HEK293 (cell line): ENCODE measurements around the gene PAQR5.

ENCODE experiments used
- CTCF ChIA-PET: fragments of 350-600 bp; formaldehyde crosslinking; extraction: SDS; loops from one replicate; lab custom pipeline; 2021; ENCODE audit warnings: antibody characterized with exemption; lab: Yijun Ruan, JAX
- POLR2A ChIA-PET: fragments of 300-600 bp; formaldehyde crosslinking; extraction: SDS; loops from one replicate; lab custom pipeline; 2020; ENCODE audit warnings: antibody characterized with exemption, inconsistent platforms; lab: Yijun Ruan, JAX
- H3K27ac ChIP-seq: fragments of 200-500 bp; sonication (Bioruptor generic); 2 replicates; pipeline ENCODE4 v1.5.1; 2014; ENCODE audit warnings: low read depth, low read length, control low read depth, inconsistent platforms; ENCODE audit errors: extremely low read depth
- H3K36me3 ChIP-seq, 2 experiments: fragments of 200-500 bp in 1 of 2; sonication (Bioruptor generic) in 1 of 2; 1 replicate in 1 of 2; 2 replicates in 1 of 2; pipeline ENCODE4 v1.5.1; 2014 to 2017; ENCODE audit warnings: inconsistent platforms in 2 of 2, low read length in 2 of 2; ENCODE audit not compliant: control insufficient read depth in 2 of 2, insufficient read depth in 1 of 2
- H3K4me1 ChIP-seq: fragments of 200-500 bp; sonication (Bioruptor generic); 2 replicates; pipeline ENCODE4 v1.5.1; 2014; ENCODE audit warnings: mild to moderate bottlenecking, low read length, inconsistent platforms; ENCODE audit not compliant: control insufficient read depth, insufficient read depth
- H3K4me3 ChIP-seq: 2 replicates; pipeline ENCODE4 v1.5.1; 2011; ENCODE audit warnings: low read depth, mild to moderate bottlenecking, control low read depth, low read length, moderate library complexity
- H3K9me3 ChIP-seq: fragments of 200-500 bp; sonication (Bioruptor generic); 2 replicates; pipeline ENCODE4 v1.5.1; 2014; ENCODE audit warnings: low read depth, low read length, inconsistent platforms; ENCODE audit not compliant: control insufficient read depth, insufficient read depth
- OSR2 ChIP-seq: fragments of 450-650 bp; formaldehyde crosslinking; IDR thresholded peaks from 2 replicates; pipeline ENCODE4 v1.5.1; 2016; ENCODE audit warnings: missing biosample characterization, missing genetic modification characterization
- PRDM10 ChIP-seq: fragments of 450-650 bp; formaldehyde crosslinking; IDR thresholded peaks from 2 replicates; pipeline ENCODE4 v1.5.1; 2016; ENCODE audit warnings: missing biosample characterization, missing genetic modification characterization
- RBAK ChIP-seq: fragments of 450-650 bp; formaldehyde crosslinking; IDR thresholded peaks from 2 replicates; pipeline ENCODE4 v1.5.1; 2016; ENCODE audit warnings: missing biosample characterization, missing genetic modification characterization
- SALL2 ChIP-seq: fragments of 450-650 bp; formaldehyde crosslinking; IDR thresholded peaks from 2 replicates; pipeline ENCODE4 v1.5.0; 2017; ENCODE audit warnings: missing biosample characterization, mild to moderate bottlenecking, missing genetic modification characterization, borderline replicate concordance
- SP2 ChIP-seq: fragments of 450-650 bp; formaldehyde crosslinking; IDR thresholded peaks from 2 replicates; pipeline ENCODE4 v1.5.1; 2016; ENCODE audit warnings: missing biosample characterization, missing genetic modification characterization
- TSHZ1 ChIP-seq: fragments of 450-650 bp; formaldehyde crosslinking; IDR thresholded peaks from 2 replicates; pipeline ENCODE4 v1.5.1; 2016; ENCODE audit warnings: missing biosample characterization, missing genetic modification characterization, borderline replicate concordance
- ZEB2 ChIP-seq: fragments of 450-650 bp; formaldehyde crosslinking; IDR thresholded peaks from 2 replicates; pipeline ENCODE4 v1.5.1; 2016; ENCODE audit warnings: missing biosample characterization, missing genetic modification characterization
- ZFHX2 ChIP-seq: fragments of 450-650 bp; formaldehyde crosslinking; conservative IDR thresholded peaks from 2 replicates; pipeline ENCODE4 v1.5.1; 2016; ENCODE audit warnings: missing biosample characterization, missing genetic modification characterization
- ZFP41 ChIP-seq: fragments of 450-650 bp; formaldehyde crosslinking; IDR thresholded peaks from 2 replicates; pipeline ENCODE4 v1.5.1; 2016; ENCODE audit warnings: missing biosample characterization, missing genetic modification characterization, borderline replicate concordance
- ZNF114 ChIP-seq: fragments of 450-650 bp; formaldehyde crosslinking; IDR thresholded peaks from 2 replicates; pipeline ENCODE4 v1.5.0; 2017; ENCODE audit warnings: missing biosample characterization, missing genetic modification characterization
- ZNF140 ChIP-seq: fragments of 450-650 bp; formaldehyde crosslinking; IDR thresholded peaks from 2 replicates; pipeline ENCODE4 v1.5.1; 2016; ENCODE audit warnings: missing biosample characterization, missing genetic modification characterization
- ZNF146 ChIP-seq: fragments of 450-650 bp; formaldehyde crosslinking; IDR thresholded peaks from 2 replicates; pipeline ENCODE4 v1.5.1; 2016; ENCODE audit warnings: missing biosample characterization, missing genetic modification characterization
- ZNF157 ChIP-seq: fragments of 450-650 bp; formaldehyde crosslinking; IDR thresholded peaks from 2 replicates; pipeline ENCODE4 v1.5.1; 2016; ENCODE audit warnings: missing biosample characterization, missing genetic modification characterization
- ZNF248 ChIP-seq: fragments of 450-650 bp; formaldehyde crosslinking; IDR thresholded peaks from 2 replicates; pipeline ENCODE4 v1.5.1; 2017; ENCODE audit warnings: missing biosample characterization, missing genetic modification characterization
- ZNF423 ChIP-seq: fragments of 450-650 bp; formaldehyde crosslinking; IDR thresholded peaks from 2 replicates; pipeline ENCODE4 v1.5.1; 2016; ENCODE audit warnings: missing biosample characterization, missing genetic modification characterization
- ZNF473 ChIP-seq: fragments of 450-650 bp; formaldehyde crosslinking; IDR thresholded peaks from 2 replicates; pipeline ENCODE4 v1.5.1; 2017; ENCODE audit warnings: missing biosample characterization, missing genetic modification characterization
- ZNF701 ChIP-seq: fragments of 450-650 bp; formaldehyde crosslinking; IDR thresholded peaks from 2 replicates; pipeline ENCODE4 v1.5.1; 2016; ENCODE audit warnings: missing biosample characterization, missing genetic modification characterization
- TF ChIP-seq, protein P1 (sequence below): fragments of 450-650 bp; IDR thresholded peaks from 2 replicates; pipeline ENCODE4 v1.5.1; 2018; ENCODE audit warnings: missing biosample characterization, mild to moderate bottlenecking, missing genetic modification characterization
- TF ChIP-seq, protein P2 (sequence below): fragments of 450-650 bp; formaldehyde crosslinking; IDR thresholded peaks from 2 replicates; pipeline ENCODE4 v1.5.1; 2016; ENCODE audit warnings: missing biosample characterization, missing genetic modification characterization
- TF ChIP-seq, protein P3 (sequence below): fragments of 450-650 bp; formaldehyde crosslinking; IDR thresholded peaks from 2 replicates; pipeline ENCODE4 v1.5.0; 2017; ENCODE audit warnings: missing biosample characterization, missing genetic modification characterization, borderline replicate concordance

The PAQR5 gene

GRCh38 chr15:69318033-69318432, 19.3 kb downstream of the PAQR5 start:
- Histone ChIP-seq H3K4me3 (no peak overlapping the region), H3K27ac (no peak overlapping the region), H3K36me3 (no peaks in the 10 kb centered on the region), H3K9me3 (no peaks in the 10 kb centered on the region), H3K4me1 (peaks cover 3% of the 10 kb centered on the region; the same call in 1 of the 2 replicates)
- TF ChIP-seq ZFP41 (tag by site-specific recombination), result no peak
- no peak for TF ChIP-seq TSHZ1 (tag by site-specific recombination)
- no peak for TF ChIP-seq ZNF140
- no peak for TF ChIP-seq OSR2 (tag by site-specific recombination)
- no peak for TF ChIP-seq ZNF114 (tag by site-specific recombination)
- no peak for TF ChIP-seq ZNF146 (tag by site-specific recombination)
- no peak for TF ChIP-seq ZNF248 (tag by site-specific recombination)
- TF ChIP-seq, protein P1, sequence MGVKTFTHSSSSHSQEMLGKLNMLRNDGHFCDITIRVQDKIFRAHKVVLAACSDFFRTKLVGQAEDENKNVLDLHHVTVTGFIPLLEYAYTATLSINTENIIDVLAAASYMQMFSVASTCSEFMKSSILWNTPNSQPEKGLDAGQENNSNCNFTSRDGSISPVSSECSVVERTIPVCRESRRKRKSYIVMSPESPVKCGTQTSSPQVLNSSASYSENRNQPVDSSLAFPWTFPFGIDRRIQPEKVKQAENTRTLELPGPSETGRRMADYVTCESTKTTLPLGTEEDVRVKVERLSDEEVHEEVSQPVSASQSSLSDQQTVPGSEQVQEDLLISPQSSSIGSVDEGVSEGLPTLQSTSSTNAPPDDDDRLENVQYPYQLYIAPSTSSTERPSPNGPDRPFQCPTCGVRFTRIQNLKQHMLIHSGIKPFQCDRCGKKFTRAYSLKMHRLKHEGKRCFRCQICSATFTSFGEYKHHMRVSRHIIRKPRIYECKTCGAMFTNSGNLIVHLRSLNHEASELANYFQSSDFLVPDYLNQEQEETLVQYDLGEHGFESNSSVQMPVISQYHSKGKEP (tag by site-specific recombination), result no peak
- no peak for TF ChIP-seq ZEB2 (tag by site-specific recombination)
- TF ChIP-seq, protein P2, sequence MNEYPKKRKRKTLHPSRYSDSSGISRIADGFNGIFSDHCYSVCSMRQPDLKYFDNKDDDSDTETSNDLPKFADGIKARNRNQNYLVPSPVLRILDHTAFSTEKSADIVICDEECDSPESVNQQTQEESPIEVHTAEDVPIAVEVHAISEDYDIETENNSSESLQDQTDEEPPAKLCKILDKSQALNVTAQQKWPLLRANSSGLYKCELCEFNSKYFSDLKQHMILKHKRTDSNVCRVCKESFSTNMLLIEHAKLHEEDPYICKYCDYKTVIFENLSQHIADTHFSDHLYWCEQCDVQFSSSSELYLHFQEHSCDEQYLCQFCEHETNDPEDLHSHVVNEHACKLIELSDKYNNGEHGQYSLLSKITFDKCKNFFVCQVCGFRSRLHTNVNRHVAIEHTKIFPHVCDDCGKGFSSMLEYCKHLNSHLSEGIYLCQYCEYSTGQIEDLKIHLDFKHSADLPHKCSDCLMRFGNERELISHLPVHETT (tag by site-specific recombination), result no peak
- POLR2A ChIA-PET, result no interaction called here
- CTCF ChIA-PET, result no interaction called here

DNA sequence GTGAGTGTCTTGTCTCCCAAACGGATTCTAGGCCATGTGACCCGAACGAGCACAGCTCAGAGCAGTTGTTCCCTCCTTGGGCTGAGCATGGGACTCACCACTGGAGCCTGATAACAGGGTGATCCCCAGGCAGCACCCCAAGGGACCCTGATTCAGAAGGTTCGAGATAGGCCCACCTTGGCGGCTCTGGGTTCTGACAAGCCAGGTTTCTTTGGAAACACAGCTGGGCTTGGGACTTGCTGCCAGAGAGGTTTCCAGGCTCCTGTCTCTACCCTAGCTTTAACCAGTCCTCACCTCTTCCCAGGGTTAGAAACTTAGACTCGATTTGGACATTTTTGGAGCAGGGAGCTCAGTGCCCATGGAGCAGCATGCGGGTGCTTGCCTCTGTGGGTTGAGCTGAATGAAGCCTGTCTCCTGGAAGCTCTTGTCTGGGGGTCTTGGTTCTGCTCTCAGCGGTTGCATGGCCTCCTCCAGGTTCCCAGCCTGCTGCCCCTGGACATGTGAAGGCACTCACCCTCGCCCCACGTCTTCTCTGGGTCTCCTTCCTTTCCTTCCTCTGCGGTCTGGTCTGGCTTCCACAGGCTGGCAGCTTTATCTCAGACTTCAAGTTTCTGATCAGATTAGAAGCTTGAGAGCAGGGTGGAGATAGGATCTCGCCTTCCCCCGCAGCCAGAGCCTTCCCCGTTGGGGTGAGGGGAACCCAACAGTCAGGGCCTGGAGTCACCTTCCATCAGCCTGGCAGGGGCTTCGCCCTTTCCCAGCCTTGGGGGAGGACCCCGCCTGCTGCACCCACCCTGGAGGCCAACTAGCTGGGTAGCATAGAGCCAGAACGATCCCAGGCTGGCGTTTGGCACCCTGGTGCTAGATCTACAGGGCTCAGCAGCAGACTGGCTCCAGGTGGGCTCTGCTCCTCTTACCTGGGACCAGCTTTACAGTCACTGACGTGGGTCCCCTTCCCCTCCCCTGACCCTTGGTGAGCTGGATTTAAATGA, 21.0 kb downstream of the PAQR5 start:
- ChIA-PET CTCF (interaction anchor here (0.6 kb wide), 1 partner anchor 74 kb away, joined by 3 read pairs; no protein-coding TSS in a partner anchor), POLR2A (no interaction called here)
- H3K9me3 ChIP-seq, result no peaks in the 10 kb centered on the region
- no peaks in the 10 kb centered on the region for H3K36me3 ChIP-seq
- no peak overlapping the region for H3K4me3 ChIP-seq
- peaks cover 3% of the 10 kb centered on the region; the same call in 1 of the 2 replicates for H3K4me1 ChIP-seq
- no peak overlapping the region for H3K27ac ChIP-seq
- TF ChIP-seq SALL2 (tag by site-specific recombination) (no peak), ZNF701 (tag by site-specific recombination) (no peak), ZNF423 (no peak), ZFHX2 (tag by site-specific recombination) (no peak), RBAK (tag by site-specific recombination) (no peak), SP2 (tag by site-specific recombination) (no peak), PRDM10 (tag by site-specific recombination) (peak; percentile 74), ZNF473 (no peak), ZNF157 (tag by site-specific recombination) (no peak)
- TF ChIP-seq, protein P3, sequence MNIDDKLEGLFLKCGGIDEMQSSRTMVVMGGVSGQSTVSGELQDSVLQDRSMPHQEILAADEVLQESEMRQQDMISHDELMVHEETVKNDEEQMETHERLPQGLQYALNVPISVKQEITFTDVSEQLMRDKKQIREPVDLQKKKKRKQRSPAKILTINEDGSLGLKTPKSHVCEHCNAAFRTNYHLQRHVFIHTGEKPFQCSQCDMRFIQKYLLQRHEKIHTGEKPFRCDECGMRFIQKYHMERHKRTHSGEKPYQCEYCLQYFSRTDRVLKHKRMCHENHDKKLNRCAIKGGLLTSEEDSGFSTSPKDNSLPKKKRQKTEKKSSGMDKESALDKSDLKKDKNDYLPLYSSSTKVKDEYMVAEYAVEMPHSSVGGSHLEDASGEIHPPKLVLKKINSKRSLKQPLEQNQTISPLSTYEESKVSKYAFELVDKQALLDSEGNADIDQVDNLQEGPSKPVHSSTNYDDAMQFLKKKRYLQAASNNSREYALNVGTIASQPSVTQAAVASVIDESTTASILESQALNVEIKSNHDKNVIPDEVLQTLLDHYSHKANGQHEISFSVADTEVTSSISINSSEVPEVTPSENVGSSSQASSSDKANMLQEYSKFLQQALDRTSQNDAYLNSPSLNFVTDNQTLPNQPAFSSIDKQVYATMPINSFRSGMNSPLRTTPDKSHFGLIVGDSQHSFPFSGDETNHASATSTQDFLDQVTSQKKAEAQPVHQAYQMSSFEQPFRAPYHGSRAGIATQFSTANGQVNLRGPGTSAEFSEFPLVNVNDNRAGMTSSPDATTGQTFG (tag by site-specific recombination), result no peak
